ENCODE measurements around the gene B3GAT2. TPM values are rescaled to one million over a fixed set of nuclear protein-coding genes. Genes with fewer than 3 reads are reported as not detected.

The B3GAT2 gene
- total RNA-seq, 2 donors from 2014 or later, result 0.09 to 0.91 TPM

- DNase-seq (ENCODE audit: low spot score), result no peak
- 94% methylated on average over 3 of the region's 3 CpGs for WGBS
- no peak overlapping the region for H3K4me3 ChIP-seq
- H3K27me3 ChIP-seq (replicated peaks; ENCODE audit: insufficient read depth), result no peaks in the 10 kb centered on the region
- no peaks in the 10 kb centered on the region for H3K36me3 ChIP-seq
- H3K9me3 ChIP-seq, result no peaks in the 10 kb centered on the region
- intact Hi-C loops (cut with DNase I), result no loop called here
- H3K27ac ChIP-seq, result no peak overlapping the region
- no peaks in the 10 kb centered on the region for H3K4me1 ChIP-seq (replicated peaks)
- TF ChIP-seq POLR2A (IDR thresholded peaks at IDR 0.05) (no peak), POLR2AphosphoS5 (IDR thresholded peaks at IDR 0.05) (no peak), CTCF (IDR thresholded peaks at IDR 0.05) (no peak)
Measured at GRCh38 chr6:70967049-70967448, 10.2 kb upstream of the B3GAT2 start.

- intact Hi-C loops (cut with DNase I), result loop anchor here (5.0 kb wide), 1 partner anchor 250 kb away; no protein-coding TSS in a partner anchor
Measured at GRCh38 chr6:70957284-70957617, 391 bp upstream of the B3GAT2 start.

GRCh38 chr6:70956191-70956450 lies 739 bp downstream of the B3GAT2 start:
- H3K36me3 ChIP-seq, result no peaks in the 10 kb centered on the region
- TF ChIP-seq CTCF (IDR thresholded peaks at IDR 0.05) (no peak), POLR2A (IDR thresholded peaks at IDR 0.05) (no peak), POLR2AphosphoS5 (IDR thresholded peaks at IDR 0.05) (no peak)
- peaks cover 5% of the 10 kb centered on the region for H3K4me1 ChIP-seq (replicated peaks)
- no peaks in the 10 kb centered on the region for H3K9me3 ChIP-seq
- H3K4me3 ChIP-seq, result peak overlapping the region; percentile 31 to 44
- no peak for DNase-seq (ENCODE audit: low spot score)
- H3K27me3 ChIP-seq (replicated peaks; ENCODE audit: insufficient read depth), result no peaks in the 10 kb centered on the region
- intact Hi-C loops (cut with DNase I), result loop anchor here (5.0 kb wide), 1 partner anchor 249 kb away; no protein-coding TSS in a partner anchor
- WGBS, result 2% methylated on average over 27 of the region's 27 CpGs
- H3K27ac ChIP-seq, result no peak overlapping the region

More at GRCh38 chr6:70957284-70957617, 391 bp upstream of the B3GAT2 start:
- peaks cover 5% of the 10 kb centered on the region for H3K4me1 ChIP-seq (replicated peaks)
- no peaks in the 10 kb centered on the region for H3K9me3 ChIP-seq
- 4% methylated on average over 19 of the region's 19 CpGs for WGBS
- H3K27me3 ChIP-seq (replicated peaks; ENCODE audit: insufficient read depth), result no peaks in the 10 kb centered on the region
- no peak for DNase-seq (ENCODE audit: low spot score)
- peak overlapping the region; percentile 31 to 44 for H3K4me3 ChIP-seq
- no peak for TF ChIP-seq CTCF (IDR thresholded peaks at IDR 0.05)
- no peak overlapping the region for H3K27ac ChIP-seq
- no peaks in the 10 kb centered on the region for H3K36me3 ChIP-seq

- peak; percentile 83 for DNase-seq (ENCODE audit: low spot score)
- no peaks in the 10 kb centered on the region for H3K27me3 ChIP-seq (replicated peaks; ENCODE audit: insufficient read depth)
- H3K36me3 ChIP-seq, result no peaks in the 10 kb centered on the region
- 1% methylated on average over 56 of the region's 65 CpGs for WGBS
- peak; percentile 12 for TF ChIP-seq POLR2A (IDR thresholded peaks at IDR 0.05)
- peak; percentile 80 to 87 (median 84) for TF ChIP-seq CTCF (IDR thresholded peaks at IDR 0.05)
- TF ChIP-seq POLR2AphosphoS5 (IDR thresholded peaks at IDR 0.05), result no peak
- H3K4me1 ChIP-seq (replicated peaks), result peaks cover 5% of the 10 kb centered on the region
- H3K27ac ChIP-seq, result no peak overlapping the region
- peak overlapping the region; percentile 31 to 44 for H3K4me3 ChIP-seq
- H3K9me3 ChIP-seq, result no peaks in the 10 kb centered on the region
- intact Hi-C loops (cut with DNase I), result loop anchor here (5.0 kb wide), 1 partner anchor 248 kb away; no protein-coding TSS in a partner anchor
Measured at GRCh38 chr6:70955441-70956190, 1.2 kb downstream of the B3GAT2 start.

GRCh38 chr6:70954750-70955149 lies 2.1 kb downstream of the B3GAT2 start:
- 25% methylated on average over 14 of the region's 14 CpGs for WGBS

More at GRCh38 chr6:70954750-70955149, 2.1 kb downstream of the B3GAT2 start:
- intact Hi-C loops (cut with DNase I), result loop anchor here (5.0 kb wide), 1 partner anchor 247 kb away; no protein-coding TSS in a partner anchor
- Histone ChIP-seq H3K4me3 (no peak overlapping the region), H3K4me1 (replicated peaks) (peaks cover 5% of the 10 kb centered on the region), H3K36me3 (no peaks in the 10 kb centered on the region), H3K27me3 (replicated peaks; ENCODE audit: insufficient read depth) (no peaks in the 10 kb centered on the region), H3K9me3 (no peaks in the 10 kb centered on the region), H3K27ac (no peak overlapping the region)
- no peak for DNase-seq (ENCODE audit: low spot score)
- no peak for TF ChIP-seq CTCF (IDR thresholded peaks at IDR 0.05)
- no peak for TF ChIP-seq POLR2AphosphoS5 (IDR thresholded peaks at IDR 0.05)
- TF ChIP-seq POLR2A (IDR thresholded peaks at IDR 0.05), result no peak

Measured in prostate gland (tissue), 2 donors.